Neural cell (in vitro differentiated cells): ENCODE data around the gene VN1R5. TPM values are rescaled to one million over a fixed set of nuclear protein-coding genes. Genes with fewer than 3 reads are reported as not detected.
"Not testable (repeated sequence)": the region's sequence is repeated elsewhere in the genome, so short reads cannot be mapped to it uniquely, and the experiment has no call there.

Experiments used
- H2AFZ ChIP-seq: fragments of 200-600, 300-800 bp; sonication (generic), shearing (Covaris generic); 2 replicates; pipeline ENCODE4 v1.6.0; 2014; ENCODE audit warnings: low read depth, mild to moderate bottlenecking, antibody characterized with exemption, low read length, moderate library complexity
- H3F3A ChIP-seq: fragments of 200-600 bp; shearing (Covaris generic); 2 replicates; pipeline ENCODE4 v1.6.1; 2016; ENCODE audit warnings: mild to moderate bottlenecking, moderate library complexity, mixed read lengths, antibody characterized with exemption, low read length; ENCODE audit not compliant: insufficient read depth, poor library complexity, severe bottlenecking
- H3K27ac ChIP-seq: fragments of 200-600, 300-800 bp; sonication (generic), shearing (Covaris generic); 2 replicates; pipeline ENCODE4 v1.5.1; 2014; ENCODE audit warnings: mild to moderate bottlenecking, low read length, moderate library complexity
- H3K27me3 ChIP-seq: fragments of 300-800, 200-600 bp; sonication (generic), shearing (Covaris generic); 2 replicates; pipeline ENCODE4 v1.6.0; 2014; ENCODE audit warnings: mild to moderate bottlenecking, low read depth, low read length, moderate library complexity; ENCODE audit not compliant: insufficient read depth
- H3K36me3 ChIP-seq: fragments of 300-800, 200-600 bp; sonication (generic), shearing (Covaris generic); 2 replicates; pipeline ENCODE4 v1.5.1; 2014; ENCODE audit warnings: mild to moderate bottlenecking, antibody characterized with exemption, low read length, moderate library complexity; ENCODE audit not compliant: insufficient read depth
- H3K4me2 ChIP-seq: fragments of 300-800, 200-600 bp; sonication (generic), shearing (Covaris generic); 2 replicates; pipeline ENCODE4 v1.6.0; 2014; ENCODE audit warnings: mild to moderate bottlenecking, low read length
- H3K4me3 ChIP-seq: fragments of 300-800, 200-600 bp; sonication (generic), shearing (Covaris generic); 2 replicates; pipeline ENCODE4 v1.5.1; 2014; ENCODE audit warnings: mild to moderate bottlenecking, low read length, moderate library complexity
- H3K79me2 ChIP-seq: fragments of 200-600 bp; shearing (Covaris generic); replicated peaks from 2 replicates; pipeline ENCODE4 v1.6.0; 2014; ENCODE audit warnings: mild to moderate bottlenecking, low read length, moderate library complexity; ENCODE audit not compliant: insufficient read depth
- H3K9ac ChIP-seq: fragments of 300-800, 200-600 bp; sonication (generic), shearing (Covaris generic); 2 replicates; pipeline ENCODE4 v1.6.1; 2016; ENCODE audit warnings: mild to moderate bottlenecking, low read length, mixed read lengths
- H3K9me2 ChIP-seq: fragments of 200-600 bp; shearing (Covaris generic); 2 replicates; pipeline ENCODE4 v1.6.1; 2016; ENCODE audit warnings: mild to moderate bottlenecking, low read length, mixed read lengths; ENCODE audit not compliant: insufficient read depth
- H3K9me3 ChIP-seq: fragments of 200-600, 300-800 bp; sonication (generic), shearing (Covaris generic); 2 replicates; pipeline ENCODE4 v1.6.1; 2016; ENCODE audit warnings: mild to moderate bottlenecking, mixed run types, low read length, moderate library complexity, mixed read lengths
- H4K20me1 ChIP-seq: fragments of 200-600 bp; shearing (Covaris generic); 2 replicates; pipeline ENCODE4 v1.6.1; 2016; ENCODE audit warnings: mild to moderate bottlenecking, mixed run types; ENCODE audit not compliant: insufficient read depth
- EP300 ChIP-seq: fragments of 450-650 bp; conservative IDR thresholded peaks from 2 replicates; pipeline ENCODE4 v1.6.1; 2014; ENCODE audit warnings: antibody characterized with exemption, mild to moderate bottlenecking, moderate library complexity; ENCODE audit not compliant: poor library complexity, severe bottlenecking
- EZH2 ChIP-seq: fragments of 200-600, 300-800 bp; shearing (Covaris generic), sonication (generic); IDR thresholded peaks from 2 replicates; pipeline ENCODE4 v1.6.1; 2014; ENCODE audit warnings: antibody characterized with exemption, low read length, borderline replicate concordance, mild to moderate bottlenecking; ENCODE audit not compliant: insufficient read depth, poor library complexity, severe bottlenecking
- MXI1 ChIP-seq: fragments of 450-650 bp; conservative IDR thresholded peaks from 2 replicates; pipeline ENCODE4 v1.6.1; 2014; ENCODE audit warnings: antibody characterized with exemption, mild to moderate bottlenecking; ENCODE audit not compliant: poor library complexity, severe bottlenecking
- POLR2AphosphoS5 ChIP-seq: IDR thresholded peaks from 2 replicates; pipeline ENCODE4 v1.6.1; 2012
- RAD21 ChIP-seq: fragments of 450-650 bp; conservative IDR thresholded peaks from 2 replicates; pipeline ENCODE4 v1.6.1; 2014; ENCODE audit warnings: antibody characterized with exemption, mild to moderate bottlenecking, moderate library complexity
- SMC3 ChIP-seq: fragments of 450-650 bp; conservative IDR thresholded peaks from 2 replicates; pipeline ENCODE4 v1.6.1; 2014; ENCODE audit warnings: antibody characterized with exemption, mild to moderate bottlenecking, moderate library complexity; ENCODE audit not compliant: poor library complexity
- TAF1 ChIP-seq: IDR thresholded peaks from 2 replicates; pipeline ENCODE4 v1.6.1; 2012; ENCODE audit warnings: low read depth
- polyA plus RNA-seq: library from polyadenylated mRNA; depleted of rRNA; stranded (reverse); fragments of >200 nt; gene quantifications from 2 replicates; pipeline ENCODE4 v1.2.3, GENCODE V29; 2014
- TF ChIP-seq, protein P1 (sequence below): fragments of 450-650 bp; IDR thresholded peaks from 2 replicates; pipeline ENCODE4 v1.5.1; 2014; ENCODE audit warnings: antibody characterized with exemption, mild to moderate bottlenecking, moderate library complexity; ENCODE audit not compliant: poor library complexity, severe bottlenecking
- TF ChIP-seq, protein P2 (sequence below): IDR thresholded peaks from 2 replicates; pipeline ENCODE4 v1.6.1; 2012; ENCODE audit warnings: borderline replicate concordance

The VN1R5 gene
- polyA plus RNA-seq, 1 donor from 2014 or later = not detected

DNA sequence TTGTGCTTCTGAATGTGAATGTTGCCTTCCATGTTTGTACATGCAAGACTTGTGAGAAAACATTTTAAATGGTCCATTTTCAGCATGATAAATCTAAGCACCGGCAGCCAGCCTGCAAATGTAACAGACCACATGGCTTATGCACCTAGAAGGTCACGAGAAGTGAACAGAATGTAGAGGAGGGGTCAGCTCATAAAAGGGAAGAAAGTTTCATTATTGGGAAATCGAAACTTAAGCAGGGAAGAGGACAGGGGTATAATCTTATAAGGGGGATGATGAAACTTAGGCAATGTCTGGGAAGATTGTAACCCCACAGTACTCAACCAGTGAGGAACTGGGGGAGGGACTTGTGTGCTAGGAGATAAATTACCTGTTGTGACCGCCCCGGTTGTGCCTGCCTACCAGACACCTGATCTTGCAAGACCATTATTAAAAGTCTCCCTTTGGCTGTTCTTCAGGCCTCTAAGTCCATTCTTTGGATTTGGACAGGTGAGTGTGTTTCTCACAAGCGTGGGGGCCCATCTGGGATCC, 37.7 kb upstream of the VN1R5 start:
- H4K20me1 ChIP-seq = no peaks in the 10 kb centered on the region
- H3K27ac ChIP-seq = no peak overlapping the region
- no peaks in the 10 kb centered on the region for H3F3A ChIP-seq
- no peak overlapping the region for H3K4me2 ChIP-seq
- H3K9ac ChIP-seq = no peak overlapping the region
- H3K79me2 ChIP-seq = no peaks in the 10 kb centered on the region
- no peak overlapping the region for H2AFZ ChIP-seq
- H3K4me3 ChIP-seq = no peak overlapping the region
- no peaks in the 10 kb centered on the region for H3K36me3 ChIP-seq
- H3K9me3 ChIP-seq = no peaks in the 10 kb centered on the region
- no peaks in the 10 kb centered on the region for H3K27me3 ChIP-seq
- TF ChIP-seq, protein P1, sequence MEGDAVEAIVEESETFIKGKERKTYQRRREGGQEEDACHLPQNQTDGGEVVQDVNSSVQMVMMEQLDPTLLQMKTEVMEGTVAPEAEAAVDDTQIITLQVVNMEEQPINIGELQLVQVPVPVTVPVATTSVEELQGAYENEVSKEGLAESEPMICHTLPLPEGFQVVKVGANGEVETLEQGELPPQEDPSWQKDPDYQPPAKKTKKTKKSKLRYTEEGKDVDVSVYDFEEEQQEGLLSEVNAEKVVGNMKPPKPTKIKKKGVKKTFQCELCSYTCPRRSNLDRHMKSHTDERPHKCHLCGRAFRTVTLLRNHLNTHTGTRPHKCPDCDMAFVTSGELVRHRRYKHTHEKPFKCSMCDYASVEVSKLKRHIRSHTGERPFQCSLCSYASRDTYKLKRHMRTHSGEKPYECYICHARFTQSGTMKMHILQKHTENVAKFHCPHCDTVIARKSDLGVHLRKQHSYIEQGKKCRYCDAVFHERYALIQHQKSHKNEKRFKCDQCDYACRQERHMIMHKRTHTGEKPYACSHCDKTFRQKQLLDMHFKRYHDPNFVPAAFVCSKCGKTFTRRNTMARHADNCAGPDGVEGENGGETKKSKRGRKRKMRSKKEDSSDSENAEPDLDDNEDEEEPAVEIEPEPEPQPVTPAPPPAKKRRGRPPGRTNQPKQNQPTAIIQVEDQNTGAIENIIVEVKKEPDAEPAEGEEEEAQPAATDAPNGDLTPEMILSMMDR = no peak
- TF ChIP-seq EP300 (no peak), POLR2AphosphoS5 (no peak), TAF1 (no peak), MXI1 (no peak), RAD21 (no peak), EZH2 (no peak), SMC3 (no peak)
- TF ChIP-seq, protein P2, sequence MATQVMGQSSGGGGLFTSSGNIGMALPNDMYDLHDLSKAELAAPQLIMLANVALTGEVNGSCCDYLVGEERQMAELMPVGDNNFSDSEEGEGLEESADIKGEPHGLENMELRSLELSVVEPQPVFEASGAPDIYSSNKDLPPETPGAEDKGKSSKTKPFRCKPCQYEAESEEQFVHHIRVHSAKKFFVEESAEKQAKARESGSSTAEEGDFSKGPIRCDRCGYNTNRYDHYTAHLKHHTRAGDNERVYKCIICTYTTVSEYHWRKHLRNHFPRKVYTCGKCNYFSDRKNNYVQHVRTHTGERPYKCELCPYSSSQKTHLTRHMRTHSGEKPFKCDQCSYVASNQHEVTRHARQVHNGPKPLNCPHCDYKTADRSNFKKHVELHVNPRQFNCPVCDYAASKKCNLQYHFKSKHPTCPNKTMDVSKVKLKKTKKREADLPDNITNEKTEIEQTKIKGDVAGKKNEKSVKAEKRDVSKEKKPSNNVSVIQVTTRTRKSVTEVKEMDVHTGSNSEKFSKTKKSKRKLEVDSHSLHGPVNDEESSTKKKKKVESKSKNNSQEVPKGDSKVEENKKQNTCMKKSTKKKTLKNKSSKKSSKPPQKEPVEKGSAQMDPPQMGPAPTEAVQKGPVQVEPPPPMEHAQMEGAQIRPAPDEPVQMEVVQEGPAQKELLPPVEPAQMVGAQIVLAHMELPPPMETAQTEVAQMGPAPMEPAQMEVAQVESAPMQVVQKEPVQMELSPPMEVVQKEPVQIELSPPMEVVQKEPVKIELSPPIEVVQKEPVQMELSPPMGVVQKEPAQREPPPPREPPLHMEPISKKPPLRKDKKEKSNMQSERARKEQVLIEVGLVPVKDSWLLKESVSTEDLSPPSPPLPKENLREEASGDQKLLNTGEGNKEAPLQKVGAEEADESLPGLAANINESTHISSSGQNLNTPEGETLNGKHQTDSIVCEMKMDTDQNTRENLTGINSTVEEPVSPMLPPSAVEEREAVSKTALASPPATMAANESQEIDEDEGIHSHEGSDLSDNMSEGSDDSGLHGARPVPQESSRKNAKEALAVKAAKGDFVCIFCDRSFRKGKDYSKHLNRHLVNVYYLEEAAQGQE = no peak
- H3K9me2 ChIP-seq = no peaks in the 10 kb centered on the region

DNA sequence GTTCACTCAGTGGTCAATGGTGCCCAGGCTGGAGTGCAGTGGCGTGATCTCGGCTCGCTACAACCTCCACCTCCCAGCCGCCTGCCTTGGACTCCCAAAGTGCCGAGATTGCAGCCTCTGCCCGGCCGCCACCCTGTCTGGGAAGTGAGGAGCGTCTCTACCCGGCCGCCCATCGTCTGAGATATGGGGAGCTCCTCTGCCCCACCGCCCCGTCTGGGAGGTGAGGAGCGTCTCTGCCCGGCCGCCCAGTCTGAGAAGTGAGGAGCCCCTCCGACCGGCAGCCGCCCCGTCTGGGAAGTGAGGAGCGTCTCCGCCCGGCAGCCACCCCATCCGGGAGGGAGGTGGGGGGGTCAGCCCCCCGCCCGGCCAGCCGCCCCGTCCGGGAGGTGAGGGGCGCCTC, 35.6 kb upstream of the VN1R5 start:
- not testable (repeated sequence) for H3K27ac ChIP-seq, H3K9me3 ChIP-seq, H4K20me1 ChIP-seq, H3K4me3 ChIP-seq, H3K36me3 ChIP-seq, H3F3A ChIP-seq, H3K79me2 ChIP-seq, H3K4me2 ChIP-seq, H2AFZ ChIP-seq, H3K27me3 ChIP-seq, H3K9ac ChIP-seq, H3K9me2 ChIP-seq

DNA sequence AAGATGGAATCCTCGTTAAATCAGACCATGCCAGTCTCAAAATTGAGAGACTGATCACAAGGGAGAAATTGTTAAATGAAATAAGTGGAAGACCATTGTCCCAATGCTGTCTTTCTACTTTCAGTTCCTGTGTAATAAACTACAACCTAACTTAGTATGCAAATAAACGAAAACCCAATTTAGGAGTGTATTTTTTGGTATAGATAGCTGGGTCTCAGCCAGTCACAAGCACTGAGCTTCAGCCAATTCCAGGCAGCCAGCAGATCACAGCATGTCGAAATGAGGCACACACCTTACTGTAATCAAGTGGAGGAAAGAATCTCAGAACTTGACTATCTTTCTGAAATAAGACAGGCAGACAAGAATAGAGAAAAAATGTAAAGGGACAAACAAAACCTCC, 33.0 kb upstream of the VN1R5 start:
- Histone ChIP-seq H3K27me3 (no peaks in the 10 kb centered on the region), H3K4me3 (no peak overlapping the region), H3K36me3 (no peaks in the 10 kb centered on the region), H3K9me2 (no peaks in the 10 kb centered on the region), H3K79me2 (no peaks in the 10 kb centered on the region), H3K4me2 (no peak overlapping the region), H3F3A (no peaks in the 10 kb centered on the region), H3K9ac (no peak overlapping the region), H3K27ac (no peak overlapping the region), H4K20me1 (no peaks in the 10 kb centered on the region), H3K9me3 (no peaks in the 10 kb centered on the region), H2AFZ (no peak overlapping the region)
- TF ChIP-seq, protein P2 = no peak
- TF ChIP-seq EZH2 = no peak
- TF ChIP-seq EP300 = no peak
- TF ChIP-seq POLR2AphosphoS5 = no peak
- TF ChIP-seq MXI1 = no peak
- TF ChIP-seq, protein P1 = no peak
- no peak for TF ChIP-seq SMC3
- no peak for TF ChIP-seq TAF1
- TF ChIP-seq RAD21 = no peak
